ENCODE measurements around the gene PGAM1. TPM values are rescaled to one million over a fixed set of nuclear protein-coding genes. Genes with fewer than 3 reads are reported as not detected.
"Not testable (repeated sequence)": the region's sequence is repeated elsewhere in the genome, so short reads cannot be mapped to it uniquely, and the experiment has no call there.

PGAM1 gene
- total and polyA plus RNA-seq, 2 of the 4 experiments (the other 2 are of a cell fraction): 686 to 841 TPM

- in situ Hi-C loops (cut with MboI; ENCODE audit: low sequenced_read_pairs); H3K36me3 ChIP-seq (ENCODE audit: control insufficient read depth, insufficient read depth, low read length); H3K18ac ChIP-seq (ENCODE audit: low read depth, low read length); H2BK5ac ChIP-seq (ENCODE audit: low read depth, low read length, poor library complexity, severe bottlenecking); POLR2A ChIA-PET (ENCODE audit: unreplicated experiment); H2AK9ac ChIP-seq (replicated peaks; ENCODE audit: low read depth, low read length, poor library complexity); H3K27ac ChIP-seq (ENCODE audit: insufficient read depth, low read length); H3K4me1 ChIP-seq (ENCODE audit: control insufficient read depth, insufficient read depth, low read length); H2BK20ac ChIP-seq (ENCODE audit: low read depth, low read length); H2BK15ac ChIP-seq (ENCODE audit: low read depth, low read length); H4K8ac ChIP-seq (ENCODE audit: low read depth in 2 of 2, low read length in 2 of 2); H3K56ac ChIP-seq (ENCODE audit: extremely low read depth, insufficient read depth, low read length); H3K27me3 ChIP-seq (ENCODE audit: control insufficient read depth, insufficient read depth, low read length); H2AK5ac ChIP-seq (ENCODE audit: low read depth, low read length); H3K23ac ChIP-seq (ENCODE audit: low read depth, low read length); H3K4ac ChIP-seq (ENCODE audit: low read depth, low read length); dilution Hi-C loops (cut with HindIII; ENCODE audit: low sequenced_read_pairs, unreplicated experiment); H2AFZ ChIP-seq (replicated peaks; ENCODE audit: low read length, poor library complexity); CTCF ChIA-PET; H3K4me3 ChIP-seq (ENCODE audit: insufficient read depth, low read depth, low read length); H4K5ac ChIP-seq (ENCODE audit: low read depth, low read length); ATAC-seq (ENCODE audit: low read depth); H3K9me1 ChIP-seq (ENCODE audit: insufficient read depth, low read length); H4K20me1 ChIP-seq (ENCODE audit: insufficient read depth, low read length); BruUV-seq (replicated peaks); H3K9me3 ChIP-seq (ENCODE audit: control insufficient read depth, insufficient read depth, low read length); DNase-seq; H3K9ac ChIP-seq (ENCODE audit: low read depth, low read length); H2BK120ac ChIP-seq (ENCODE audit: low read depth, low read length); H3K14ac ChIP-seq (replicated peaks; ENCODE audit: low read depth, low read length); H3K79me1 ChIP-seq (ENCODE audit: low read depth in 1 of 2, low read length in 2 of 2); H3K4me2 ChIP-seq (ENCODE audit: low read depth, low read length); H4K91ac ChIP-seq (ENCODE audit: insufficient read depth, low read depth, low read length): not testable (repeated sequence)
- intact Hi-C loops (cut with micrococcal nuclease): loop anchor here (2.0 to 5.0 kb wide), 3 partner anchors 40 to 206 kb away; partner anchors contain the start of genes EXOSC1 and ZDHHC16
- no CpG with 5 or more reads among the region's 7 CpGs for WGBS, 2 experiments (ENCODE audit: extremely low coverage in 2 of 2, insufficient read length in 1 of 2)
Measured at GRCh38 chr10:97406483-97406882, 19.5 kb upstream of the PGAM1 start.
